Colonic mucosa (tissue), 4 donors: ENCODE data around the gene CACNA1A. TPM values are rescaled to one million over a fixed set of nuclear protein-coding genes. Genes with fewer than 3 reads are reported as not detected.

Experiments used
- DNase-seq: peaks from one replicate; pipeline ENCODE4 v3.0.0-alpha.2; 2020
- H3K27ac ChIP-seq: fragments of 200-600 bp; one replicate; pipeline ENCODE4 v1.8.0; 2021
- H3K27me3 ChIP-seq: fragments of 200-600 bp; one replicate; pipeline ENCODE4 v1.8.0; 2021
- H3K36me3 ChIP-seq: fragments of 200-600 bp; one replicate; pipeline ENCODE4 v1.8.0; 2021
- H3K4me1 ChIP-seq: fragments of 200-600 bp; one replicate; pipeline ENCODE4 v1.8.0; 2021; ENCODE audit warnings: mild to moderate bottlenecking
- H3K4me3 ChIP-seq: fragments of 200-600 bp; one replicate; pipeline ENCODE4 v1.8.0; 2021
- H3K9ac ChIP-seq, 2 donors: one replicate each; pipeline ENCODE4 v1.7.0; 2013; ENCODE audit warnings: control low read depth in 2 of 2, low read depth in 2 of 2, low read length in 2 of 2
- H3K9me3 ChIP-seq: fragments of 200-600 bp; one replicate; pipeline ENCODE4 v1.8.0; 2021
- CTCF ChIP-seq: fragments of 200-600 bp; IDR thresholded peaks from one replicate; pipeline ENCODE4 v1.8.0; 2022; ENCODE audit warnings: antibody characterized with exemption, mild to moderate bottlenecking
- intact Hi-C: fragments of 100-400 bp; cut with DNase I; formaldehyde crosslinking; loops from one replicate; pipeline ENCODE4 v1.14.1; 2022
- total RNA-seq, 2 donors: library from RNA; stranded (reverse); fragmentation: NEBNext Ultra II Directional in 1 of 2; extraction: Animal tissue kit (Norgen Biotek cat#: 25700) in 1 of 2; gene quantifications; one replicate each; pipeline ENCODE4 v1.2.1, GENCODE V29; 2021
- donor health status: healthy.
- donor health status: DM: no; HTN: no; CAD: no.
- donor health status: DM: no; HTN: no; CAD: no.

CACNA1A gene
- total RNA-seq, 2 donors from 2014 or later, result 4.9 to 6.1 TPM

GRCh38 chr19:13411899-13412298, 94.4 kb downstream of the CACNA1A start:
- no peaks in the 10 kb centered on the region for H3K36me3 ChIP-seq
- DNase-seq, result no peak
- no peak overlapping the region for H3K4me3 ChIP-seq
- no peak overlapping the region for H3K27ac ChIP-seq
- no peak overlapping the region for H3K9ac ChIP-seq
- no peaks in the 10 kb centered on the region for H3K4me1 ChIP-seq
- no peak for TF ChIP-seq CTCF
- no peaks in the 10 kb centered on the region for H3K9me3 ChIP-seq
- H3K27me3 ChIP-seq, result no peaks in the 10 kb centered on the region
- intact Hi-C loops, result no loop called here

GRCh38 chr19:13410946-13411345, 95.3 kb downstream of the CACNA1A start:
- Histone ChIP-seq H3K27ac (no peak overlapping the region), H3K4me1 (no peaks in the 10 kb centered on the region), H3K27me3 (no peaks in the 10 kb centered on the region), H3K9ac (no peak overlapping the region), H3K9me3 (no peaks in the 10 kb centered on the region), H3K36me3 (no peaks in the 10 kb centered on the region), H3K4me3 (no peak overlapping the region)
- intact Hi-C loops, result no loop called here
- TF ChIP-seq CTCF, result no peak
- DNase-seq, result no peak

GRCh38 chr19:13408889-13409518, 97.3 kb downstream of the CACNA1A start:
- no peaks in the 10 kb centered on the region for H3K4me1 ChIP-seq
- no peaks in the 10 kb centered on the region for H3K27me3 ChIP-seq
- no peak overlapping the region for H3K9ac ChIP-seq
- intact Hi-C loops, result no loop called here
- TF ChIP-seq CTCF, result no peak
- no peak overlapping the region for H3K4me3 ChIP-seq
- DNase-seq, result no peak
- no peak overlapping the region for H3K27ac ChIP-seq
- H3K36me3 ChIP-seq, result no peaks in the 10 kb centered on the region
- no peaks in the 10 kb centered on the region for H3K9me3 ChIP-seq

GRCh38 chr19:13404236-13404635, 102.0 kb downstream of the CACNA1A start:
- no peaks in the 10 kb centered on the region for H3K9me3 ChIP-seq
- H3K27me3 ChIP-seq, result no peaks in the 10 kb centered on the region
- no peaks in the 10 kb centered on the region for H3K36me3 ChIP-seq
- H3K9ac ChIP-seq, result no peak overlapping the region
- intact Hi-C loops, result no loop called here
- no peak for TF ChIP-seq CTCF
- H3K4me3 ChIP-seq, result no peak overlapping the region
- no peak for DNase-seq
- no peak overlapping the region for H3K27ac ChIP-seq
- no peaks in the 10 kb centered on the region for H3K4me1 ChIP-seq

GRCh38 chr19:13401388-13401787, 104.9 kb downstream of the CACNA1A start:
- no peak for TF ChIP-seq CTCF
- no peak overlapping the region for H3K9ac ChIP-seq
- intact Hi-C loops, result no loop called here
- no peaks in the 10 kb centered on the region for H3K36me3 ChIP-seq
- H3K4me1 ChIP-seq, result no peaks in the 10 kb centered on the region
- H3K27ac ChIP-seq, result no peak overlapping the region
- DNase-seq, result no peak
- H3K9me3 ChIP-seq, result no peaks in the 10 kb centered on the region
- no peak overlapping the region for H3K4me3 ChIP-seq
- no peaks in the 10 kb centered on the region for H3K27me3 ChIP-seq
